RWPE1 (cell line): ENCODE data around the gene PDLIM4.

Source experiments
- CTCF ChIA-PET: fragments of 350-600 bp; sonication (Branson Sonifier 250); formaldehyde crosslinking; extraction: SDS; loops from one replicate; lab custom pipeline; 2021; lab: Yijun Ruan, JAX
- POLR2A ChIA-PET: fragments of 400-600 bp; formaldehyde crosslinking; extraction: SDS; loops from one replicate; lab custom pipeline; 2020; ENCODE audit warnings: antibody characterized with exemption; ENCODE audit not compliant: low non-redundant PET; lab: Yijun Ruan, JAX
- DNase-seq: peaks from one replicate; pipeline ENCODE4 v3.0.0; 2012; ENCODE audit warnings: low spot score
- H3K27ac ChIP-seq: fragments of 450-650 bp; 2 replicates; pipeline ENCODE4 v1.5.1; 2017
- CTCF ChIP-seq: fragments of 450-650 bp; conservative IDR thresholded peaks from 2 replicates; pipeline ENCODE4 v1.5.1; 2017; ENCODE audit warnings: low read depth, mild to moderate bottlenecking

PDLIM4 gene

GRCh38 chr5:132283423-132284043 is 26.0 kb downstream of the PDLIM4 start:
- ChIA-PET CTCF (interaction anchor here (0.6 to 2.7 kb wide), 3 partner anchors 10 to 489 kb away, joined by 4 to 7 read pairs (median 4); partner anchors contain the start of gene SLC22A4), POLR2A (no interaction called here)
- no peak for DNase-seq
- peak; percentile 30; the same call in 1 of the 2 replicates for TF ChIP-seq CTCF
- H3K27ac ChIP-seq = no peak overlapping the region

GRCh38 chr5:132289097-132289496 is 31.6 kb downstream of the PDLIM4 start:
- ChIA-PET POLR2A (no interaction called here), CTCF (no interaction called here)
- no peak overlapping the region for H3K27ac ChIP-seq
- no peak for DNase-seq
- no peak for TF ChIP-seq CTCF

DNA sequence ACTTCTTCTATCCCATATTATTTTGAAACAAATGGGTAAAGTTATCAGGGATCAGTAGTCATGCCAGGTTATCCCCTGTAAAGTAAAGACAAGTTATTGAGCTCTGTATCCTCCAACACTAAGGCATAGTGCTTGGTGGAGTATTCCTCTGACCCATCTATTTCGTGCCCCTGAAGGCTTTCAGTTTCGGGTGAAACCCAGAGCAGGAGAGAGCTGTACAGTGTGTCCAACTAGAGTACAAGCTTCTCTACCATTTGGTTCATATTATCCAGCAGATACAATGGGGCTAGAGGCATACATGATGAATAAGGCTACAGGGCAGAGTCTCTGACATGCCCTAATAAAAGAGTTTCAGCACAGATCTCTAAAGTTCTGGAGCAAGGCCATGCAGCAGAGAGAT is 33.5 kb downstream of the PDLIM4 start:
- DNase-seq = no peak
- ChIA-PET CTCF (interaction anchor here (1.4 kb wide), 1 partner anchor 18 kb away, joined by 8 read pairs; no protein-coding TSS in a partner anchor), POLR2A (no interaction called here)
- TF ChIP-seq CTCF = no peak
- no peak overlapping the region for H3K27ac ChIP-seq

GRCh38 chr5:132293066-132293991 is 35.8 kb downstream of the PDLIM4 start:
- peak; percentile 93 for DNase-seq

GRCh38 chr5:132293992-132294727 is 36.7 kb downstream of the PDLIM4 start, which contains the start of gene SLC22A4:
TSS of gene SLC22A4 (plus strand) at chr5:132294394. CDS start at chr5:132294617, 223 bp downstream.
- peak within 1 kb of the TSS; percentile 98 for H3K27ac ChIP-seq
- POLR2A ChIA-PET = interaction anchor here (0.8 to 1.3 kb wide), 7 partner anchors 31 to 75 kb away, joined by 3 to 8 read pairs (median 4); partner anchors contain the start of gene SLC22A5
- peak; percentile 97 for DNase-seq
- TF ChIP-seq CTCF = no peak; the same call in 1 of the 2 replicates
- CTCF ChIA-PET = interaction anchor here (0.5 to 1.9 kb wide), 13 partner anchors 8 to 196 kb away, joined by 3 to 8 read pairs (median 4); partner anchors contain the start of genes IRF1 and SLC22A5

More at GRCh38 chr5:132293066-132293991, 35.8 kb downstream of the PDLIM4 start:
- H3K27ac ChIP-seq = peak overlapping the region; percentile 98
- ChIA-PET POLR2A (interaction anchor here (0.6 to 1.3 kb wide), 7 partner anchors 15 to 76 kb away, joined by 3 to 8 read pairs (median 4); partner anchors contain the start of gene SLC22A5), CTCF (interaction anchor here (0.5 to 1.9 kb wide), 14 partner anchors 8 to 1123 kb away, joined by 3 to 8 read pairs (median 3); partner anchors contain the start of genes IRF1 and SLC22A5)
- no peak; the same call in 1 of the 2 replicates for TF ChIP-seq CTCF
